GM18868 (cell line): ENCODE results near the gene FOXM1.
"Not testable (repeated sequence)": the region's sequence is repeated elsewhere in the genome, so short reads cannot be mapped to it uniquely, and the experiment has no call there.

ENCODE experiments used
- ATAC-seq: cut with Tn5 transposase; IDR thresholded peaks from one replicate; pipeline ENCODE4 v1.9.1; 2021; ENCODE audit warnings: mild to moderate bottlenecking, moderate library complexity; ENCODE audit not compliant: unreplicated experiment

Gene FOXM1

GRCh38 chr12:2884810-2885209 is 7.8 kb upstream of the FOXM1 start:
- ATAC-seq, result no peak

- ATAC-seq, result no peak
These were observed 2.9 kb upstream of the FOXM1 start for GRCh38 chr12:2879853-2880252.

GRCh38 chr12:2877953-2878732 is 1.2 kb upstream of the FOXM1 start:
- no peak for ATAC-seq

GRCh38 chr12:2876431-2877046 is 435 bp downstream of the FOXM1 start:
- ATAC-seq, result peak; percentile 43

GRCh38 chr12:2868986-2869632 is 7.9 kb downstream of the FOXM1 start:
- ATAC-seq, result not testable (repeated sequence)

- no peak for ATAC-seq
These were observed 12.8 kb downstream of the FOXM1 start for GRCh38 chr12:2864198-2864597.

- ATAC-seq, result not testable (repeated sequence)
These were observed 13.6 kb downstream of the FOXM1 start for GRCh38 chr12:2863402-2863801.

GRCh38 chr12:2862876-2863275 is 14.1 kb downstream of the FOXM1 start:
- no peak for ATAC-seq

GRCh38 chr12:2860170-2860569 is 16.8 kb downstream of the FOXM1 start:
- ATAC-seq, result no peak

GRCh38 chr12:2858944-2859421 is 18.0 kb downstream of the FOXM1 start:
- ATAC-seq, result no peak

- no peak for ATAC-seq
These were observed 18.6 kb downstream of the FOXM1 start for GRCh38 chr12:2858334-2858733.

GRCh38 chr12:2857576-2857975 is 19.4 kb downstream of the FOXM1 start:
- ATAC-seq, result no peak

GRCh38 chr12:2857021-2857431 is 19.9 kb downstream of the FOXM1 start, which contains the start of gene TEX52:
TSS of gene TEX52 (minus strand) at chr12:2857039. CDS start at chr12:2857026, 13 bp downstream.
- no peak for ATAC-seq

GRCh38 chr12:2856051-2856450 is 20.9 kb downstream of the FOXM1 start:
- ATAC-seq, result no peak

- no peak for ATAC-seq
These were observed 21.4 kb downstream of the FOXM1 start for GRCh38 chr12:2855546-2855945.

- ATAC-seq, result no peak
These were observed 22.1 kb downstream of the FOXM1 start for GRCh38 chr12:2854669-2855453.

GRCh38 chr12:2853626-2854025 is 23.3 kb downstream of the FOXM1 start:
- ATAC-seq, result no peak

- ATAC-seq, result no peak
These were observed 25.0 kb downstream of the FOXM1 start for GRCh38 chr12:2851931-2852330.

GRCh38 chr12:2845280-2845679 is 31.7 kb downstream of the FOXM1 start:
- ATAC-seq, result no peak

- no peak for ATAC-seq
These were observed 32.2 kb downstream of the FOXM1 start for GRCh38 chr12:2844786-2845185.

- ATAC-seq, result no peak
These were observed 34.0 kb downstream of the FOXM1 start for GRCh38 chr12:2842948-2843347.
